ENCODE measurements around the gene TMEM163.

DNA sequence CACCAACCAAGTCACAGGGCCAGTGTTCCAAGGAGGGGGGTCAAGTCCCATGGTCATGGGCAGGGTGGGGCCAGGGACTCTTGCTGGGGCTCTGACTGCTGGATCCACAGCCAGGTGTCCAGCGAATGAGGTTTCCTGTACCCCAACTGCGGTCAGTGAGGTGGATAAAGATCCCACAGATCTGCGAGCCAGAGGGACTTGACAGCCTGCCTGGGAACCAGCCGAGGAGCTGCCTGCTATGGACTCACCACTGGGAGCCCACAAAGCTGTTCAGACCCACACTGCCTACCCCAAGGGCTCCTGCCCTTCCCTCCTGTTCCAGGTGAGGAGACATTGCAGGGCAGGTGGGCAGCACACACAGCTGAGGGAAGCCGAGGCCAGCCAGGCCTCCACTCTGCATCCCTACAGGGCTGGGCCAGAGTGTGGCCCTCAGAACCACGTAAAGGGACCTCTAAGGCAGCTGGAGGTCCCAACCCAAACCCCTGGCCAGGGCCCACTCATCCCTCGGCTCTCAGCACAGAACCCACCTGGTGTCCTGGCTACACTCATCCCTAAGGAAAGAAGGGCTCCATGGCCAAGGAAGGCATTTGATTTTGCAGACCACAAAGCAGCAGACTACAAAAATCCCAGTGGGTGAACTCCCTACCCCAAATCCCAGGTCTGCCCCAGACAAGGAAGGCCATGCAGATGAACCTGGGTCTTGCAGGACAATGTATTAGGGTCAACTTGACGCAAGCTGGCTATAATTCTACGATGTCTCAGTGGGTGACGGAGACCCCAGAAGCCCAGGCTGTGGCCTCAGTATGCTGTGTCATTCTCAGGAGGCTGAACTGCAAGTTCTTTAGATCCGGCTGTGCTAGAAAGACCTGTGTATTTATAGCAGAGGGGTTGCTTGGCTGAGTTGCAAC lies 255.8 kb downstream of the TMEM163 start:
- TF ChIP-seq, protein P1, sequence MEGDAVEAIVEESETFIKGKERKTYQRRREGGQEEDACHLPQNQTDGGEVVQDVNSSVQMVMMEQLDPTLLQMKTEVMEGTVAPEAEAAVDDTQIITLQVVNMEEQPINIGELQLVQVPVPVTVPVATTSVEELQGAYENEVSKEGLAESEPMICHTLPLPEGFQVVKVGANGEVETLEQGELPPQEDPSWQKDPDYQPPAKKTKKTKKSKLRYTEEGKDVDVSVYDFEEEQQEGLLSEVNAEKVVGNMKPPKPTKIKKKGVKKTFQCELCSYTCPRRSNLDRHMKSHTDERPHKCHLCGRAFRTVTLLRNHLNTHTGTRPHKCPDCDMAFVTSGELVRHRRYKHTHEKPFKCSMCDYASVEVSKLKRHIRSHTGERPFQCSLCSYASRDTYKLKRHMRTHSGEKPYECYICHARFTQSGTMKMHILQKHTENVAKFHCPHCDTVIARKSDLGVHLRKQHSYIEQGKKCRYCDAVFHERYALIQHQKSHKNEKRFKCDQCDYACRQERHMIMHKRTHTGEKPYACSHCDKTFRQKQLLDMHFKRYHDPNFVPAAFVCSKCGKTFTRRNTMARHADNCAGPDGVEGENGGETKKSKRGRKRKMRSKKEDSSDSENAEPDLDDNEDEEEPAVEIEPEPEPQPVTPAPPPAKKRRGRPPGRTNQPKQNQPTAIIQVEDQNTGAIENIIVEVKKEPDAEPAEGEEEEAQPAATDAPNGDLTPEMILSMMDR (IDR thresholded peaks at IDR 0.05; ENCODE audit: poor library complexity, severe bottlenecking) = no peak
- TF ChIP-seq POLR2AphosphoS5 (IDR thresholded peaks at IDR 0.05) = no peak
- no peak for TF ChIP-seq EP300 (conservative IDR thresholded peaks at IDR 0.05; ENCODE audit: poor library complexity, severe bottlenecking)
